Stimulated activated effector memory CD8-positive, alpha-beta T cell treated with anti-CD3 and anti-CD28 coated beads, Interleukin-12 subunit alpha, Interleukin-12 subunit beta, amount 100 ng/mL, for 72 hours (primary cell): ENCODE measurements around the gene RCOR3.

Experiments used
- ATAC-seq: fragments of 150-1000 bp; cut with Tn5 transposase; 2 replicates; pipeline ENCODE4 v1.10.0; 2021
- DNase-seq, 2 donors: peaks; one replicate each; pipeline ENCODE4 v3.0.0; 2021 to 2022; ENCODE audit warnings: low spot score in 2 of 2
- H3K27ac Mint-ChIP-seq: one replicate; pipeline ENCODE4 v1.8.0; 2022; ENCODE audit warnings: mild to moderate bottlenecking, mixed read lengths
- H3K36me3 Mint-ChIP-seq: one replicate; pipeline ENCODE4 v1.8.0; 2022; ENCODE audit warnings: mild to moderate bottlenecking, mixed read lengths
- H3K4me1 Mint-ChIP-seq: one replicate; pipeline ENCODE4 v1.8.0; 2022; ENCODE audit warnings: mixed read lengths
- H3K4me3 Mint-ChIP-seq: one replicate; pipeline ENCODE4 v1.8.0; 2022; ENCODE audit warnings: mild to moderate bottlenecking, mixed read lengths
- H3K9me3 Mint-ChIP-seq: one replicate; pipeline ENCODE4 v1.8.0; 2022; ENCODE audit warnings: mixed read lengths

Gene RCOR3

DNA sequence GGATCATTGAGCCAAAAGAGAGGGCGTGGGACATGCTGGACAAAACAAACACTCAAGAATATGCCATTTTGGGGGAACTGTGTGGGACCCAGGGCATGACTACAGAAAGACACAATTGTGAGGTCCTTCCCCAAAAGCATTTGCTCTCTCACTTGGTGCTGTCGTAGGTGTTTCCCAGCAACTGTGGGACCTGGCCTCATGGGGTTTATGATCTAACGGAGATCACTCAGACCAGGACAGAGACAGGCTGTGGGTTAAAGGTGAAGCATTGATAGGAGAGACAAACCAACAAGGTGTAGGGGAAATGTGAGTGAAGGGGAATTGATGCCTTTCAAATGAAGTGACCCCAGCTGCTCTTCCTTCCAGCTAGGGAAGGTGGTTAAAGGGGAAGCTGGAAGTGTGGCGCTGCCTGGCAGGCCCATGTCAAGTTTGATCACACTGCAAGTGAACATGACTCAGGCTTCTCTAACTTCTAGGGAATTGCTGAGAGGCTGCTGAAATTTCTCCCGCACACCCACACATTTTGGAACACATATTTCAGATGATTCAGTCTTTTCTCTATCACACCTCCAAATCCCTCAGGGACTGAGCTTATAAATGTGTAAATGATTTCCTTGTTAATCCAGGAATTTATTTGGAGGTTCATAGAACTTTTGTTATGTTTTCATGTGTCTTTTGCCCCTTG lies 97.7 kb downstream of the RCOR3 start:
- H3K36me3 Mint-ChIP-seq: peaks cover 82% of the 10 kb centered on the region
- peak overlapping the region; percentile 40 for H3K27ac Mint-ChIP-seq
- peaks cover 2% of the 10 kb centered on the region for H3K9me3 Mint-ChIP-seq
- H3K4me3 Mint-ChIP-seq: no peak overlapping the region
- peaks cover 61% of the 10 kb centered on the region for H3K4me1 Mint-ChIP-seq
- ATAC-seq (no peak), DNase-seq (no peak)

DNA sequence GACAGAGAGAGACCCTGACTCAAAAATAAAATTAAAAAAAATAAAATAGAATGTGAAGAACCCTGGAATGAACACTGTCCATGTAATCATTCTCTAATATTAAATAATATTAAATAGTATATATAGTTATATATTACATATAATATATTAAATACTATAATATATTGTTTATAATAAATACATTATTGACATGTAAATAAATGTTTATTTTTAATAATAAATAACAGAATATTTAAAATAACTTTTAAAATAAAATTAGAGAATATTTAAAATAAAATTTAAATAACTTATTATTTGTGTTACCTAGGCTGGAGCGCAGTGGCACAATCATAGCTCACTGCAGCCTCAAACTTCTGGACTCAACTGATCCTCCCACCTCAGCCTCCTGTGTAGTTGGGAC lies 99.5 kb downstream of the RCOR3 start:
- peaks cover 47% of the 10 kb centered on the region for H3K4me1 Mint-ChIP-seq
- no peaks in the 10 kb centered on the region for H3K9me3 Mint-ChIP-seq
- DNase-seq (no peak), ATAC-seq (no peak)
- H3K4me3 Mint-ChIP-seq: no peak overlapping the region
- no peak overlapping the region for H3K27ac Mint-ChIP-seq
- H3K36me3 Mint-ChIP-seq: peaks cover 93% of the 10 kb centered on the region

DNA sequence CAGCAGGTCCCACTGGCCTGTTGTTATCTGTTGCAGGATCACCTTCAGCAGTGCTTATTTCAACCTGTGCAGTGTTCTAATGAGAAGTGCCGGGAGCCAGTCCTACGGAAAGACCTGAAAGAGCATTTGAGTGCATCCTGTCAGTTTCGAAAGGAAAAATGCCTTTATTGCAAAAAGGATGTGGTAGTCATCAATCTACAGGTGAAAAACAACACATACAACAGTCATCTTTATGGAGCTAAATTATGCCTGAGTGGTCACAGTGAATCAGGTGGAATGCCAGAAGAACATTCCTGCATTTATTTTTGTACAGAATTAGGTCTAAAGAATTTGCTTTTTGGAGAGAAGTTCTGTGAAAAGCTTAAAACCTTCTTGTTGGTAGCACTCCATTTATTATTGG lies 100.7 kb downstream of the RCOR3 start:
- Mint-ChIP-seq H3K9me3 (no peaks in the 10 kb centered on the region), H3K27ac (peak overlapping the region; percentile 75), H3K4me3 (no peak overlapping the region), H3K4me1 (peaks cover 37% of the 10 kb centered on the region), H3K36me3 (peaks cover 100% of the 10 kb centered on the region)
- ATAC-seq: no peak
- no peak for DNase-seq

DNA sequence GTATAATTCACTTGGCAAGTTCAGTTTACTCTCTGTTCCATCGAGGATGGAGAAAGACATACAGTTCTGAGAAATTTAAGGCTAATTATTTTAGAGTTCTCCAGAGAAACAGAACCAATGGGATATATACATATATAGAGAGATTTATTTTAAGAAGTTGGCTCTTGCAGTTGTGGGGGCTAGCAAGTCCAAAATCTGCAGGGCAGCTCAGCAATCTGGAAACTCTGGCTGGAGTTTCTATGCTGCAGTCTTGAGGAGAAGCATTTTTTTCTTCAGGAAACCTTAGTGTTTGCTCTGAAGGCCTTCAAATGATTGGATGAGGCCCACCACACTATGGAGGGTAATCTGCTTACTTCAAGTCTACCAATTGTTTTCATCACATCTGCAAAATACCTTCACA lies 102.0 kb downstream of the RCOR3 start:
- ATAC-seq: no peak
- H3K9me3 Mint-ChIP-seq: no peaks in the 10 kb centered on the region
- DNase-seq: no peak
- H3K4me3 Mint-ChIP-seq: no peak overlapping the region
- H3K27ac Mint-ChIP-seq: no peak overlapping the region
- H3K36me3 Mint-ChIP-seq: peaks cover 100% of the 10 kb centered on the region
- peaks cover 24% of the 10 kb centered on the region for H3K4me1 Mint-ChIP-seq
